Adrenal gland (tissue), 5 donors: ENCODE measurements around the gene DRG2.

Experiments
- CTCF ChIP-seq, 6 experiments: fragments of 450-650 bp in 4 of 6; fragments of 200-600 bp in 2 of 6; sonication (generic) in 1 of 6; IDR thresholded peaks; 1 replicate in 5 of 6; 2 replicates in 1 of 6; pipeline versions ENCODE4 v1.5.1 to v1.8.0; 2016 to 2021; ENCODE audit warnings: antibody characterized with exemption in 6 of 6, mild to moderate bottlenecking in 2 of 6, moderate library complexity in 1 of 6
- POLR2A ChIP-seq, 2 donors: fragments of 450-650 bp; IDR thresholded peaks; one replicate each; pipeline ENCODE4 v1.6.1; 2017; ENCODE audit warnings: antibody characterized with exemption in 2 of 2, mild to moderate bottlenecking in 2 of 2, moderate library complexity in 1 of 2
- donor health status: DM: no; HTN: no; CAD: no.

GRCh38 chr17:18059283-18059682 is 28.5 kb upstream of the DRG2 start:
- TF ChIP-seq CTCF (IDR thresholded peaks at IDR 0.05) (no peak), POLR2A (IDR thresholded peaks at IDR 0.05) (no peak)
